IMR-90 (cell line): ENCODE measurements around the gene CA4.

Experiments used
- BHLHE40 ChIP-seq: fragments of 150-350 bp; IDR thresholded peaks from 2 replicates; pipeline ENCODE4 v1.6.1; 2016; ENCODE audit warnings: mild to moderate bottlenecking, low read depth, low read length
- CEBPB ChIP-seq: IDR thresholded peaks from 2 replicates; pipeline ENCODE4 v1.6.1; 2012; ENCODE audit warnings: low read depth, low read length, improper control_type of control experiment
- CTCF ChIP-seq: conservative IDR thresholded peaks from 2 replicates; pipeline ENCODE4 v1.5.1; 2012; ENCODE audit warnings: mild to moderate bottlenecking, low read depth, low read length, improper control_type of control experiment
- ELK1 ChIP-seq: fragments of 150-350 bp; IDR thresholded peaks from 2 replicates; pipeline ENCODE4 v1.6.1; 2016; ENCODE audit warnings: low read depth, mild to moderate bottlenecking, low read length, moderate library complexity, borderline replicate concordance
- FOS ChIP-seq: fragments of 150-350 bp; IDR thresholded peaks from 2 replicates; pipeline ENCODE4 v1.6.1; 2016; ENCODE audit warnings: low read depth, low read length
- MAFK ChIP-seq: IDR thresholded peaks from 2 replicates; pipeline ENCODE4 v1.6.1; 2012; ENCODE audit warnings: low read depth, low read length, improper control_type of control experiment
- MXI1 ChIP-seq: IDR thresholded peaks from 2 replicates; pipeline ENCODE4 v1.6.1; 2012; ENCODE audit warnings: low read depth, mild to moderate bottlenecking, low read length, moderate library complexity, borderline replicate concordance
- NFE2L2 ChIP-seq: fragments of 150-350 bp; IDR thresholded peaks from 2 replicates; pipeline ENCODE4 v1.6.1; 2016; ENCODE audit warnings: low read depth, mild to moderate bottlenecking, low read length
- POLR2A ChIP-seq: IDR thresholded peaks from 2 replicates; pipeline ENCODE4 v1.6.1; 2012; ENCODE audit warnings: mild to moderate bottlenecking, low read depth, low read length
- RAD21 ChIP-seq: IDR thresholded peaks from 2 replicates; pipeline ENCODE4 v1.6.1; 2012; ENCODE audit warnings: low read length, improper control_type of control experiment
- RCOR1 ChIP-seq: IDR thresholded peaks from 2 replicates; pipeline ENCODE4 v1.6.1; 2012; ENCODE audit warnings: mild to moderate bottlenecking, low read length, improper control_type of control experiment; ENCODE audit not compliant: insufficient replicate concordance
- RFX5 ChIP-seq: IDR thresholded peaks from 2 replicates; pipeline ENCODE4 v1.8.0; 2012; ENCODE audit warnings: low read depth, mild to moderate bottlenecking, low read length, moderate library complexity
- SMC3 ChIP-seq: fragments of 150-350 bp; IDR thresholded peaks from 2 replicates; pipeline ENCODE4 v1.6.1; 2016; ENCODE audit warnings: low read depth, mild to moderate bottlenecking, antibody characterized with exemption, low read length, moderate library complexity
- USF2 ChIP-seq: fragments of 150-350 bp; IDR thresholded peaks from 2 replicates; pipeline ENCODE4 v1.6.1; 2017; ENCODE audit warnings: mild to moderate bottlenecking, antibody characterized with exemption, low read length, low read depth

- TF ChIP-seq CTCF (no peak), SMC3 (no peak), RFX5 (no peak), POLR2A (no peak), ELK1 (no peak), RCOR1 (no peak), RAD21 (no peak), CEBPB (no peak), USF2 (no peak), BHLHE40 (no peak), NFE2L2 (no peak), MAFK (no peak), MXI1 (no peak), FOS (no peak)
These were observed 13.7 kb upstream of the CA4 start for GRCh38 chr17:60135951-60136666.
